ENCODE results near the gene UBAP1L. TPM values are rescaled to one million over a fixed set of nuclear protein-coding genes. Genes with fewer than 3 reads are reported as not detected.

UBAP1L gene
- polyA plus RNA-seq, 1 donor (not counting 4 experiments of a cell fraction or from before 2014, with no cell fraction given), result 0.55 TPM

- DNase-seq (ENCODE audit: low read depth, low spot score), result no peak
Observed at GRCh38 chr15:65081758-65082157, 33.2 kb downstream of the UBAP1L start.

GRCh38 chr15:65081270-65081669 is 33.7 kb downstream of the UBAP1L start:
- Histone ChIP-seq H3K4me2 (ENCODE audit: control insufficient read depth, extremely low read depth, insufficient read depth, low read depth, low read length) (no peak overlapping the region), H3K27ac (ENCODE audit: control insufficient read depth, insufficient read depth, low read length) (no peak overlapping the region), H2AFZ (ENCODE audit: control insufficient read depth, low read length) (no peak overlapping the region), H3K36me3 (ENCODE audit: control insufficient read depth in 2 of 2, extremely low read depth in 1 of 2, insufficient read depth in 2 of 2, low read length in 2 of 2) (no peaks in the 10 kb centered on the region), H4K20me1 (ENCODE audit: control insufficient read depth, extremely low read depth, insufficient read depth, low read length) (peaks cover 3% of the 10 kb centered on the region), H3K9ac (ENCODE audit: control insufficient read depth, extremely low read depth, insufficient read depth, low read length) (no peak overlapping the region), H3K4me3 (ENCODE audit: control insufficient read depth in 2 of 3, extremely low read depth in 1 of 3, insufficient read depth in 2 of 3, low read depth in 1 of 3, low read length in 3 of 3) (no peak overlapping the region), H3K27me3 (ENCODE audit: control insufficient read depth, extremely low read depth, insufficient read depth, low read length) (peaks cover 33% of the 10 kb centered on the region), H3K9me1 (ENCODE audit: control insufficient read depth, extremely low read depth, insufficient read depth, low read length) (no peaks in the 10 kb centered on the region), H3K79me2 (ENCODE audit: control insufficient read depth, insufficient read depth, low read length) (no peaks in the 10 kb centered on the region), H3K4me1 (ENCODE audit: control insufficient read depth, extremely low read depth, insufficient read depth, low read length) (no peaks in the 10 kb centered on the region), H3K9me3 (ENCODE audit: control insufficient read depth, low read depth, low read length) (no peaks in the 10 kb centered on the region)
- TF ChIP-seq CTCF (optimal IDR thresholded peaks at IDR 0.05 in 1 of 3, IDR thresholded peaks at IDR 0.05 in 1 of 3, conservative IDR thresholded peaks at IDR 0.05 in 1 of 3; ENCODE audit: extremely low read depth in 1 of 3, insufficient read depth in 2 of 3, low read length in 3 of 3) (no peak), EZH2 (IDR thresholded peaks at IDR 0.05; ENCODE audit: low read length) (no peak)
- DNase-seq (ENCODE audit: low read depth, low spot score) (no peak), FAIRE-seq (no peak)
- dilution Hi-C loops (cut with MboI; ENCODE audit: extremely low pct_ligation_motif_present, low sequenced_read_pairs), result no loop called here

More at GRCh38 chr15:65081758-65082157, 33.2 kb downstream of the UBAP1L start:
- H2AFZ ChIP-seq (ENCODE audit: control insufficient read depth, low read length), result no peak overlapping the region
- H3K27me3 ChIP-seq (ENCODE audit: control insufficient read depth, extremely low read depth, insufficient read depth, low read length), result peaks cover 33% of the 10 kb centered on the region
- no peaks in the 10 kb centered on the region for H3K36me3 ChIP-seq (ENCODE audit: control insufficient read depth in 2 of 2, extremely low read depth in 1 of 2, insufficient read depth in 2 of 2, low read length in 2 of 2)
- H3K4me2 ChIP-seq (ENCODE audit: control insufficient read depth, extremely low read depth, insufficient read depth, low read depth, low read length), result no peak overlapping the region
- no peak overlapping the region for H3K9ac ChIP-seq (ENCODE audit: control insufficient read depth, extremely low read depth, insufficient read depth, low read length)
- TF ChIP-seq CTCF (optimal IDR thresholded peaks at IDR 0.05 in 1 of 3, IDR thresholded peaks at IDR 0.05 in 1 of 3, conservative IDR thresholded peaks at IDR 0.05 in 1 of 3; ENCODE audit: extremely low read depth in 1 of 3, insufficient read depth in 2 of 3, low read length in 3 of 3) (no peak), EZH2 (IDR thresholded peaks at IDR 0.05; ENCODE audit: low read length) (no peak)
- H3K4me1 ChIP-seq (ENCODE audit: control insufficient read depth, extremely low read depth, insufficient read depth, low read length), result peaks cover 3% of the 10 kb centered on the region
- peaks cover 3% of the 10 kb centered on the region for H4K20me1 ChIP-seq (ENCODE audit: control insufficient read depth, extremely low read depth, insufficient read depth, low read length)
- no peak for FAIRE-seq
- dilution Hi-C loops (cut with MboI; ENCODE audit: extremely low pct_ligation_motif_present, low sequenced_read_pairs), result no loop called here
- H3K4me3 ChIP-seq (ENCODE audit: control insufficient read depth in 2 of 3, extremely low read depth in 1 of 3, insufficient read depth in 2 of 3, low read depth in 1 of 3, low read length in 3 of 3), result no peak overlapping the region
- H3K79me2 ChIP-seq (ENCODE audit: control insufficient read depth, insufficient read depth, low read length), result no peaks in the 10 kb centered on the region
- H3K9me3 ChIP-seq (ENCODE audit: control insufficient read depth, low read depth, low read length), result no peaks in the 10 kb centered on the region
- no peak overlapping the region for H3K27ac ChIP-seq (ENCODE audit: control insufficient read depth, insufficient read depth, low read length)
- H3K9me1 ChIP-seq (ENCODE audit: control insufficient read depth, extremely low read depth, insufficient read depth, low read length), result no peaks in the 10 kb centered on the region

All from keratinocyte (primary cell).